RCC 7860 (cell line): Measurements from ENCODE around the gene KCNH1.

Experiments
- DNase-seq: peaks from one replicate; pipeline ENCODE4 v3.0.0-alpha.2; 2015; ENCODE audit warnings: low spot score
- FAIRE-seq: peaks from 2 replicates; lab custom pipeline; 2012; peaks lifted over from hg19 to GRCh38; lab: Jason Lieb, UNC

Gene KCNH1

GRCh38 chr1:210932104-210932503, 201.8 kb downstream of the KCNH1 start:
- FAIRE-seq = no peak
- DNase-seq = no peak

- no peak for FAIRE-seq
- DNase-seq = no peak
These were observed 211.3 kb downstream of the KCNH1 start for GRCh38 chr1:210922666-210923065.

DNA sequence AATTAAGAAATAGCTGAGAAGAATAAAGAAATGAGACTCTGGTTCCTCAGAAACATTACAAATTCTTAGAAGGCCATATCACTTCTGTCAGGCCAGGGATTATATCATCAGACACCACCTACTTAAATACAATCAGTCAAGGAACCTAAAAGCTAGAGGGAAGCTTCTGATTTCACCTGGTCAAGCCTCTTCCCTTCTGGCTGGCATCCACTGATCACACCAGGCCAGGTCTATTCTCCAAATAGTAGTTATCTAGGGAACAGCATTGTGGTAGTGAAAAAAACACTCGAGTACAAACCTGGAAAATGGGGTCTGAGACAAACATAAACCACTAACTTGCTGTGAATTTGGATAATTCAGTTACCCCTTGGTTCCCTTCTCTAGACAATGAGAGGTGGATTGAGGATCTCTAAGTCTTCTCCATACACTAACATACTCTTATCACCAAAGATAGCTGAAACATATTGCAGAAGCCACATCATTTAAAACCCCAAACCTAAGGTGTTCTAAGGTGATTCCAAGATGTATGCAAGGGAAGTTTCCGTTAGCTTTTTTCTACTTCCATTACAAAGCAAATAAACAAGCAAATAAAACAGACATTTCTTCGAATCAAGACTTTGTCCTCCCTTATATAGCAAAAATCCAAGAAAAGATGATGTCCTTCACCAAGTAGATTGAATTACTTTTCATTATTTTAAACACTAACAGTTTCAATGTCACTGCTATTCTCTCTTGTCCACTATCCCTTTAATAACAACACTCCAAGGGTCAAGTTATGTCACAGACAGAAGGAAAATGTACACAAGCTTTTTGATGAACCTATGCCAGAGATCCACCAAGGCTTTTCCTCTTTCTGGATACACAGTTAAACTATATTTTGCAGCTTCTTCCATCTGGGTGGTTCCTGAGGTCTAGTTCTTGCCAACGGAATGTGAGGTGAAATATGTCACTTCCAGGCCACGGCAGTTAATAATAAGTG, 212.9 kb downstream of the KCNH1 start:
- DNase-seq (no peak), FAIRE-seq (no peak)

DNA sequence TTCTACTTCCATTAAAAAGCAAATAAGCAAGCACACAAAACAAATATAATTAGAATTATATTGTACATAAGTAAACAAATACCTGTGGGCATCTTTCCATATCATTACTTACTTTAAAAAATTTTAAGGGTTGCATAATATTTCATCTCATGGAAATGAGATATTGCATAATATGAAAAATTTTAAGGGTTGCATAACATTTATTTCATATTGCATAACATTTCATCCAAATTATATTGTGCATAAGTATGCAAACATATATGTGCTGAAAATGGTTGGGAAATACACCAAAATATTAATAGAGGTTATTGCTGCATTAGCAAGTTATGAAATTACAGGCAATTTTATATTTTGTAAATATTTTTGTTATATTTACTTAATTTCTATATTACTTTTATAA, 213.7 kb downstream of the KCNH1 start:
- FAIRE-seq = peak; percentile 54
- no peak for DNase-seq

DNA sequence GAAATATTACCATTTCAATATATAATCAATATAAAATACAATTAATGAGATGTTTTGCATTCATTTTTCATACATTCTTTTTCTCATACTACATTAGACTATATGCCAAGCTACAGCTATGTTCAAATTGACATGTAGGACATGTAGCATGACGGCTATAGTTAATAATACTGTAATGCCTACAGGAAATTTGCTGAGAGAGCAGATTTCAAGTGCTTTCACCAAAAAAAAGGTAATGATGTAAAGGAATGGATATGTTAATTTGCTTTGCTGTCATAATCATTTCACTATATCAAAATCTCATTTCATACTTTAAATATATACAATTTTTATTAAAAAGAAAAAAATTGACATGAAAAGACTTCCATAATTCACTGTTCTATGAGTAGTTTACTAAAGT, 215.1 kb downstream of the KCNH1 start:
- FAIRE-seq (no peak), DNase-seq (no peak)

- FAIRE-seq (no peak), DNase-seq (no peak)
These were observed 216.3 kb downstream of the KCNH1 start for GRCh38 chr1:210917560-210918169.

GRCh38 chr1:210916548-210916947, 217.4 kb downstream of the KCNH1 start:
- DNase-seq (no peak), FAIRE-seq (no peak)

DNA sequence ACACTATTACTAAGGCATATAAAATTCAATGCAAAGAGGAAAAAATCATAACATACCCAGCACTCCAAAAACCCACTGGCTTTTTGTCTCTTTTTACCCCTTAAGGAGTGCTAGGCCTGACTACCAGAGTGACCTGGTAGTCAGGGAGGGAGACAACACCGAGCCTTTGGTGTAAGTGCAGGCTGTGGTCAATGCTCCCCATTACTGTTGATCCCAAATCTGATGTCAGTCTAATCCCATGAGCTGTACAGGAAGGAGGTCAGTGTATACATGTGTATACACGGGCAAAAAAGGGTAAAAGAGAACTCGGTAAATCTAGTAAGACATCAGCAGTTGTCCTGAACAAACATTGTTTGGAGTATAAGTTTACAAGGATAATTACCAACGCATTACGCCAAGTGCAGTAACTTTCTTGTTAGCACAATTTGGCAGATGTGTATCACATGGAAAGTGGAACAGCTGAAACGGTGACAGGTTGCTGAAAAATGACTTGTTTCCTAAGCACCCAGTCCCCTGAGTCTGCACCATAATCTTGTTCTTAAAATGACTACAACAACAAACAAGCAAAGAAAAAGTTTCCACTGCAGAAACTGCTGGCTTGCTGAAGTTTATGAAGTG, 217.9 kb downstream of the KCNH1 start:
- DNase-seq (no peak), FAIRE-seq (no peak)

DNA sequence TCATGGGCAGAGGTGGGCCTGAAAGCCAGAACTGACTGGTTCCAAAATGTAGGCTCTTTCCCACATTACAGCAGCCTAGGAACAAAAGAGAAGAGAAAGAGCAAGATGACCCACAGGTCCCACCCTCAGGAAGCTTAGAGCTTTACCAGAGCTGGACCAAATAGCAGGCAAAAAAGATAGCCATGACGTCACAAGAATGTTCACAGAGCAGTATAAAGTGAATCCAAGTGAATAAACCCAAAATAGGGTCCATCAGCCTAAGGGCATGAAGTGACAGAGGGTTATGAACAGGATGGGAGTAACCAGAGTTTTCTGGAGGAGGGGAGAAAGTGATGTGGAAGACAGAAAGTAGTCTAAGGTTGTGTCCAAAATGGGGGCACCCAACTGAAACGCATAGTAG, 221.2 kb downstream of the KCNH1 start:
- FAIRE-seq = no peak

GRCh38 chr1:210910020-210910575, 223.8 kb downstream of the KCNH1 start:
- FAIRE-seq (no peak), DNase-seq (no peak)

More for the DNA sequence above, 221.2 kb downstream of the KCNH1 start:
- DNase-seq = no peak

- FAIRE-seq (no peak), DNase-seq (no peak)
These were observed 225.2 kb downstream of the KCNH1 start for GRCh38 chr1:210908791-210909190.

- FAIRE-seq = no peak
- DNase-seq = no peak
These were observed 225.7 kb downstream of the KCNH1 start for GRCh38 chr1:210908257-210908656.

- FAIRE-seq = no peak
- DNase-seq = no peak
These were observed 226.6 kb downstream of the KCNH1 start for GRCh38 chr1:210907251-210907805.

DNA sequence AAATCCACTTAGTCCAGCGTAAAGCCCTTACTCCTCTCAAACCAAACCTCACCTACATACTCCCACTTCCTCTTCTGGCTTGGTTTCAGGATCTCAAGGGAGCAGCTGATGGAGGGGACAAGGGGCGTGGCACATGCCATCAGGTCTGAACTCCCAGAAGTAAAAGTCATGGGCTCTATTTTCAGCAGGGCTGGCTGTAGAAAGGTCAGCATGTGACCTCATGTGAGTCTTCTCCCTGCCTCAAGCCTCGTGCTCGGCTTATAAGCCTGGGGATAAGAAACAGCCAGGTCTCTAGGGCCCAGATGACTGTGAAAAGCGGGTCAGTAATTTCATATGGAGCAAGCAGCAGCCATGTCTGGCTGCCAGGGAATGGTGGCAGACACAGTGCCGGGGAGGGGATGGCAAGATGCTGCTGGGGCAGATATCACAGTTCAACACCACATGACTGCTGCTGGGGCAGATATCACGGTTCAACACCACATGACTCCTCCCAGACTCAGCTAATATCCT, 227.9 kb downstream of the KCNH1 start:
- FAIRE-seq (no peak), DNase-seq (no peak)

DNA sequence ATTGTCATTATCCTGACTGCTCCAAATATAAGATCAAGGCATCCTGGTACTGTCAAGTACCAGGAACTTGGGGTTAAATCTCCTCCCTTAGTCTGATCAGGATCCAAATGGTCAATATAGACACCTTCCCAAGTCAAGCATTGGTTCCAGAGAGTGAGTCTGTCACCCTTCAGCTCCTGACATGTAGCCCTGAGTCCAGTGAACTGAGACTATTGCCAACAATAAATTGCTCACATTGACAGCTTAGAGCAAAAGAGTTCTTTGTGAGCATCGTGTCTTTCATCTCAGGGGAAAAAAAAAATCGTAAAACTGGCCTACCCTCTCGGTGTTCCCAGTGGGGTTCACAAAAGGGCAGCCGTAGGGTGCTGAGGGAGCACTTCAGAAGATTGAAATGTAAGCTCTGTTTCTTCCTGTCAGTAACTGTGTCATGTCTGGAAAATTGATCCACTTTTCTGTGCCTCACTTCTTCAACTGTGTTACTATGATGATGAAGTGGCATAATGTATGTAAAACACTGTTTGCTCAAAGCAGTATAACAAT, 228.5 kb downstream of the KCNH1 start:
- FAIRE-seq = no peak
- no peak for DNase-seq

DNA sequence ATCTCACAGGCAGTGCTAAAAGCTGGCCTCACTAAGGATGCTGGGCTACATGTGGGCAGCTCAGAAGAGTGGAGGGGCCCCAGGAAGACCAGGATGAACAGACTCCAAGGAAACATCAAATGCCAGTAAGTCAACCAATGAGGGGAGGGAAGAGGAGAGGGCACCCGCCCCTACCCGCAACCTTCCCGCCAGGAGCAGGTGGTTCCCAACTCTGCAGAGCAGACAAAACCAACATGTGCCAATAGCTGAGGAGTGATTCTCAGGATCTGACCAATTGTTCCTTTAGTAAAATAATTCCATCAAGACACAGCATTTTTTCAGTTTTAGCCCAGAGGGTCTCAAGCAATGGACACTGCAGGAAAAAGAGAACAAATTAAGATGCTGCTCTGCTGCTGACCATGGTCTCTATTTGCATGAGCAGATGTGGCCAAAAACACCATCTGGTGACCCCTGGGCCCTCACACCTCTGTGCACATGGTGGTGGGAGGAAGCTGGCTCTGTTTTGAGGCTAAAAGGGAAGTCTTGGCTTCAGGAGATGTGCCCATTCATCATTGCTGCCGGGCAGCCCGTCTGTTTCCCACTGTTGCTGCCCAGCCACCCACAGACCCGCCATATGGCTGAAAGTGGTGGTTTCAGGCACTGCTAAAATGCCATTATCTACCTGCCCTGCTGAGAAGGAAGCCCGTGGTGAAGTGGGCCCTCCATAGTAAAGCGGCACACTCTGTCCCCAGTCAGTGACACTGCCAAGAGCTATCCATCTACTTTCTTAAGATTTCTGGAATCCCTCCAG, 231.8 kb downstream of the KCNH1 start:
- FAIRE-seq = no peak
- DNase-seq = no peak

DNA sequence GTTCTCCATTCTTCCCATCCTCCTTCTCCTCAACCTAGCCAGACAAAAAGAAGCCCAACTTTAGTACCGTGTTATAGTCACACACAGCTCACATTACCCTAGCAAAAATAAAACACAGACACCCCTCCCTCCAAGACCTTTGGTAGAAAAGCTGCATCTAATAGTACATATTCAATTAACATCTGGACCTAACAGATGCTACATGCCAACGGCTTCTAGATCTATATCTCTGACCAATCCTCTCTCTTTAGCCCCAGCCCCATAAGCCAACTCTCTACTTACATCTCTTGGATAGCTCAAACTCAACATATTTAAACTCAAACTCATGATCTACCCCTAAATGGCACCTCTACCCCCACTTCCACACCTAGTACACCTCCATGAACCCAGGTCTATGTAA, 233.1 kb downstream of the KCNH1 start:
- no peak for DNase-seq
- FAIRE-seq = no peak

GRCh38 chr1:210900079-210900478, 233.9 kb downstream of the KCNH1 start:
- DNase-seq (no peak), FAIRE-seq (no peak)

DNA sequence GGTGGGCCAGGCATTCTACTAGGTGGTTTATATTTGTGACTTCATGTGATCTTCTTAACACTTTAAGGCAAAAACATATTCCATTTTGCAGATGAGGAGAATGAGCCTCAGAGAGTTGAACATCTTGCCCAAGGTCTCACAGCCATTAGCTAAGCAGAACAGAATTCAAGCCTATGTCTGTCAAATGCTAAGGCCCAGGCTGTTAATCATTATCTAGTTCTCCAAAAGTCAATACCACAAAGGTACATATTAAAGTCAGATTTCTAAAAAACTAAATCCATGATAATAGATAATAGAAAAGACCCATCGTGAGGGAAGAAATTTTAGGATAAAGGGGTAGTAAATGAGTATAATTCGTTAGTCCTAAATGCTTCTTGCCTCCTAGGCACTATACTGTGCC, 234.3 kb downstream of the KCNH1 start:
- no peak for FAIRE-seq
- DNase-seq = no peak

GRCh38 chr1:210898473-210898872, 235.5 kb downstream of the KCNH1 start:
- DNase-seq (no peak), FAIRE-seq (no peak)
